A549 (cell line): ENCODE results near the gene ZDBF2. TPM values are rescaled to one million over a fixed set of nuclear protein-coding genes. Genes with fewer than 3 reads are reported as not detected.
"Not testable (repeated sequence)": the region's sequence is repeated elsewhere in the genome, so short reads cannot be mapped to it uniquely, and the experiment has no call there.

Source experiments
- ATAC-seq, 2 experiments: fragments of 200-7000 bp in 1 of 2; fragments of >200 bp in 1 of 2; cut with Nextera tagmentation in 1 of 2; cut with Tn5 transposase in 1 of 2; 3 replicates each; pipeline versions ENCODE4 v1.8.0 to v1.9.1; 2018 to 2020; ENCODE audit warnings: mild to moderate bottlenecking in 1 of 2, moderate library complexity in 1 of 2
- CTCF ChIA-PET: fragments of 300-600 bp; sonication (Branson Sonifier 250); formaldehyde crosslinking; extraction: SDS; loops from one replicate; lab custom pipeline; 2021; ENCODE audit warnings: antibody characterized with exemption, inconsistent platforms; lab: Yijun Ruan, JAX
- POLR2A ChIA-PET: fragments of 350-600 bp; formaldehyde crosslinking; extraction: SDS; loops from one replicate; lab custom pipeline; 2021; ENCODE audit warnings: antibody characterized with exemption, inconsistent platforms; lab: Yijun Ruan, JAX
- DNase-seq, 2 experiments: peaks; one replicate each; pipeline versions ENCODE4 v3.0.0 to v3.0.0-alpha.2; 2011 to 2016; ENCODE audit warnings: low read depth in 1 of 2, low spot score in 1 of 2
- FAIRE-seq: peaks from 2 replicates; lab custom pipeline; 2011; peaks lifted over from hg19 to GRCh38; lab: Jason Lieb, UNC
- H3K27ac ChIP-seq, 2 experiments: fragments of >200 bp; sonication (Bioruptor Twin); formaldehyde crosslinking; 3 replicates each; pipeline ENCODE4 v1.5.1; 2016 to 2017
- H3K4me1 ChIP-seq: fragments of >200 bp; sonication (Bioruptor Twin); formaldehyde crosslinking; 3 replicates; pipeline ENCODE4 v1.6.1; 2016
- H3K4me2 ChIP-seq: fragments of >200 bp; sonication (Bioruptor Twin); formaldehyde crosslinking; 3 replicates; pipeline ENCODE4 v1.6.1; 2016
- H3K4me3 ChIP-seq: fragments of >200 bp; sonication (Bioruptor Twin); formaldehyde crosslinking; 3 replicates; pipeline ENCODE4 v1.5.1; 2016
- H3K9me3 ChIP-seq: fragments of >200 bp; sonication (Bioruptor Twin); formaldehyde crosslinking; 3 replicates; pipeline ENCODE4 v1.6.1; 2016
- CEBPB ChIP-seq, 2 experiments: fragments of >200 bp in 1 of 2; sonication (Bioruptor Twin) in 1 of 2; formaldehyde crosslinking in 1 of 2; IDR thresholded peaks; 2 replicates each; pipeline ENCODE4 v1.6.1; 2012 to 2016
- CHD2 ChIP-seq: fragments of 150-350 bp; IDR thresholded peaks from 2 replicates; pipeline ENCODE4 v1.6.1; 2014; ENCODE audit warnings: low read length; ENCODE audit not compliant: partially characterized antibody
- EP300 ChIP-seq, 2 experiments: fragments of >200 bp; sonication (Bioruptor Twin); formaldehyde crosslinking; IDR thresholded peaks; 2 replicates in 1 of 2; 3 replicates in 1 of 2; pipeline ENCODE4 v1.6.1; 2016 to 2017
- FOSL2 ChIP-seq, 2 experiments: fragments of 450-650 bp in 1 of 2; fragments of >200 bp in 1 of 2; sonication (Bioruptor Twin) in 1 of 2; formaldehyde crosslinking; IDR thresholded peaks; 2 replicates each; pipeline versions ENCODE4 v1.5.0 to v1.6.1; 2016 to 2020; ENCODE audit warnings: mild to moderate bottlenecking in 1 of 2, moderate library complexity in 1 of 2
- FOXS1 ChIP-seq: fragments of 250-450 bp; sonication (Bioruptor Pico); IDR thresholded peaks from 2 replicates; pipeline ENCODE4 v1.5.0; 2020; ENCODE audit warnings: mild to moderate bottlenecking, moderate library complexity
- HEYL ChIP-seq: fragments of 250-450 bp; sonication (Bioruptor Pico); IDR thresholded peaks from 2 replicates; pipeline ENCODE4 v1.8.0; 2021; ENCODE audit warnings: mild to moderate bottlenecking, moderate library complexity
- HOXA7 ChIP-seq: fragments of 250-450 bp; sonication (Bioruptor Pico); IDR thresholded peaks from 2 replicates; pipeline ENCODE4 v1.5.0; 2020; ENCODE audit warnings: mild to moderate bottlenecking, moderate library complexity
- HOXB5 ChIP-seq: fragments of 250-450 bp; sonication (Bioruptor Pico); IDR thresholded peaks from 2 replicates; pipeline ENCODE4 v1.5.0; 2020; ENCODE audit warnings: mild to moderate bottlenecking, moderate library complexity
- JUNB ChIP-seq: fragments of >200 bp; sonication (Bioruptor Twin); formaldehyde crosslinking; IDR thresholded peaks from 2 replicates; pipeline ENCODE4 v1.6.1; 2016
- KDM5A ChIP-seq: fragments of 200-600 bp; sonication (generic); IDR thresholded peaks from 2 replicates; pipeline ENCODE4 v1.6.1; 2016; ENCODE audit warnings: antibody characterized with exemption, mild to moderate bottlenecking
- NFE2L2 ChIP-seq: fragments of 150-350 bp; conservative IDR thresholded peaks from 2 replicates; pipeline ENCODE4 v1.6.1; 2014; ENCODE audit warnings: low read length
- NR3C1 ChIP-seq: fragments of >200 bp; sonication (Bioruptor Twin); formaldehyde crosslinking; IDR thresholded peaks from 3 replicates; pipeline ENCODE4 v1.6.1; 2017
- PHF8 ChIP-seq: fragments of 200-600 bp; sonication (generic); IDR thresholded peaks from 2 replicates; pipeline ENCODE4 v1.6.1; 2016; ENCODE audit warnings: low read depth, mild to moderate bottlenecking, antibody characterized with exemption, moderate library complexity, borderline replicate concordance
- POLR2A ChIP-seq: IDR thresholded peaks from 2 replicates; pipeline ENCODE4 v1.6.1; 2012; ENCODE audit warnings: mild to moderate bottlenecking, low read length
- ZC3H11A ChIP-seq: fragments of 450-650 bp; IDR thresholded peaks from 2 replicates; pipeline ENCODE4 v1.6.1; 2014; ENCODE audit warnings: antibody characterized with exemption, mild to moderate bottlenecking
- WGBS: methylation state at CpG from one replicate; pipeline ENCODE4 v1.1.6; 2017; ENCODE audit errors: missing lambda C conversion rate; 5-methylcytosine and 5-hydroxymethylcytosine counted together
- polyA plus RNA-seq, 4 experiments: library from polyadenylated mRNA; depleted of rRNA in 3 of 4; stranded (reverse); fragments of >200 nt; fragmentation: RNase III in 1 of 4; extraction: RNeasy Plus Mini Kit Qiagen cat#74134 plus additional on column Dnase treatment in 1 of 4; gene quantifications; 2 replicates in 3 of 4; 3 replicates in 1 of 4; pipeline ENCODE4 v1.2.3, GENCODE V29; 2011 to 2017
- small RNA-seq, 6 experiments: library from RNA; depleted of rRNA; stranded (forward); fragments of <200 nt; gene quantifications; one replicate each; pipeline ENCODE3, GENCODE V24; 2012

ZDBF2 gene
- polyA plus RNA-seq, 2 of the 4 experiments (the other 2 are of a cell fraction), result 1.5 to 8.4 TPM

DNA sequence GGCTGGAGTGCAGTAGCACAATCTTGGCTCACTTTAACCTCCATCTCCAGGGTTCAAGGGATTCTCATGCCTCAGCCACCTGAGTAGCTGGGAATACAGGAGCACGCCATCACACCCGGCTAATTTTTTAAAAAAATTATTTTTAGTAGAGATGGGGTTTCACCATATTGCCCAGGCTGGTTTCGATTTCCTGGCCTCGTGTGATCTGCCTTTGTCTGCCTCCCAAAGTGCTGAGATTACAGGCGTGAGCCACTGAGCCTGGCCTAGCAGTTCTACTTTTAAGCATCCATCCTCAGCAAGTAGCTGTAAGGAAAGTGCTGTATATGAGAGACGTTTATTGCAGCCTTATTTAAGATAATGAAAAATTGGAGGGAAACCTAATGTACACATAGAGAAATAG lies 79.7 kb downstream of the ZDBF2 start:
- no peak overlapping the region for H3K4me2 ChIP-seq
- no peak for FAIRE-seq
- no peaks in the 10 kb centered on the region for H3K4me1 ChIP-seq
- POLR2A ChIA-PET, result no interaction called here
- WGBS, result 48% methylated on average over 6 of the region's 6 CpGs
- ATAC-seq, result no peak
- CTCF ChIA-PET, result interaction anchor here (1.2 kb wide), 1 partner anchor 12 kb away, joined by 3 read pairs; no protein-coding TSS in a partner anchor
- no peak for DNase-seq
- TF ChIP-seq CEBPB (IDR thresholded peaks at IDR 0.05), result no peak
- TF ChIP-seq HOXA7, result no peak
- TF ChIP-seq EP300 (IDR thresholded peaks at IDR 0.05), result no peak
- TF ChIP-seq HEYL (CRISPR knock-in tag), result no peak
- no peak for TF ChIP-seq NR3C1
- no peak for TF ChIP-seq NFE2L2
- no peak for TF ChIP-seq JUNB
- no peak for TF ChIP-seq HOXB5
- TF ChIP-seq CHD2, result no peak
- no peak for TF ChIP-seq POLR2A
- no peak for TF ChIP-seq PHF8
- no peak for TF ChIP-seq FOXS1 (CRISPR knock-in tag)
- no peak for TF ChIP-seq FOSL2 (IDR thresholded peaks at IDR 0.05)
- TF ChIP-seq FOSL2 (CRISPR knock-in tag; IDR thresholded peaks at IDR 0.05), result no peak
- no peak overlapping the region for H3K27ac ChIP-seq
- H3K4me3 ChIP-seq, result no peak overlapping the region
- H3K9me3 ChIP-seq, result peaks cover 8% of the 10 kb centered on the region; the same call in 2 of the 3 replicates

DNA sequence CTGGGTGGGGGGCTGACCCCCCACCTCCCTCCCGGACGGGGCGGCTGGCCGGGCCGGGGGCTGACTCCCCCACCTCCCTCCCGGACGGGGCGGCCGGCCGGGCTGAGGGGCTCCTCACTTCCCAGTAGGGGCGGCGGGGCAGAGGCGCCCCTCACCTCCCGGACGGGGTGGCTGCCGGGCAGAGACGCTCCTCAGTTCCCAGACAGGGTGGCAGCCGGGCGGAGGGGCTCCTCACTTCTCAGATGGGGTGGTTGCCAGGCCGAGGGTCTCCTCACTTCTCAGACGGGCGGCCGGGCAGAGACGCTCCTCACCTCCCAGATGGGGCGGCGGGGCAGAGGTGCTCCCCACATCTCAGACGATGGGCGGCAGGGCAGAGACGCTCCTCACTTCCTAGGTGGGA lies 82.4 kb downstream of the ZDBF2 start:
- H3K27ac ChIP-seq, H3K4me3 ChIP-seq, CTCF ChIA-PET, H3K9me3 ChIP-seq, H3K4me1 ChIP-seq, ATAC-seq, FAIRE-seq, H3K4me2 ChIP-seq, DNase-seq, POLR2A ChIA-PET: not testable (repeated sequence)
- 80% methylated on average over 1 of the region's 29 CpGs for WGBS

DNA sequence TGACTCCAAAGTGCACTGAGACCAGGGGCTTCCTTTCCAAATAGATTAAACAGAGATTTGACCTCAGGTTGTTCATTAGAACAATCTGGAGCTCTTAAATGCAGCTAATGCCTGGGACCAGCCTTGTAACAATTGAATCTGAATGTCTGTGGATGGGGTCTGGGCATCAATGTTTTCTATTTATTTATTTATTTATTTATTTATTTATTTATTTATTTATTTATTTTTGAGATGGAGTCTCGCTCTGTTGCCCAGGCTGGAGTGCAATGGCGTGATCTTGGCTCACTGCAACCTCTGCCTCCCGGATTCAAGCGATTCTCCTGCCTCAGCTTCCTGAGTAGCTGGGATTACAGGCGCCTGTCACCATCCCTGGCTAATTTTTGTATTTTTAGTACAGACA lies 86.4 kb downstream of the ZDBF2 start:
- CTCF ChIA-PET, H3K9me3 ChIP-seq, POLR2A ChIA-PET, DNase-seq, H3K4me3 ChIP-seq, ATAC-seq, H3K4me2 ChIP-seq, FAIRE-seq, H3K4me1 ChIP-seq, H3K27ac ChIP-seq: not testable (repeated sequence)
- WGBS, result 33% methylated on average over 5 of the region's 5 CpGs
- TF ChIP-seq ZC3H11A, result peak; percentile 76

DNA sequence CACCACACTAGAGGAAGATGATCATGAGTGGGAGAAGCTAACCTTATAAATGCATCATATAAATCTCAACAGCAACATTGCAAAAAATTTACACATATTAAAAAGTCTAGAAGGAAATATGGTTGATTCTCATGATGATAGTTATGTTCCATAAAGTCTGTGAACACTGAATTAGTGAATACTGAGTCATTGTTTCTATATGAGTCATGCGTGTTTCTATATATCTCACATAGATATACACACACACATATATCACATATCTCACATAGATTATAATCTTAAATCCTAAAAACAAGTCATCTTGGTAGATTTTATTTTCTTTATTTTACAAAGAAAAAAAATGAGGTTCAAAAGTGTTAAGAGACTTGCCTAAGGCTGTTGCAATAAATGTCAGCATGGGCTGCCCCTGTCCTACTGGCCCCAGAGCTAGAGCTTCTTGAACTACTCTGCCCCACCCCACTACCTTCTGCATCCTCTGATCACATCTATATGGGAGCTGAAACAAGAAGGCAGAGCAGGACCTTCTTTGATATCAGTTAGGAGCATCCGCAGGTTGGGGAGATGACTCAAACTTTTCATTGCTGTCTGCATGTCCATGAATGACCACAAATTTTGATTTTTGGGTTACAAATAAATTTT lies 87.1 kb downstream of the ZDBF2 start:
- WGBS, result 73% methylated on average over 2 of the region's 2 CpGs
- Histone ChIP-seq H3K9me3 (0 out of 3 replicates have a peak, but pooled peaks cover 4% of the 10 kb centered on the region), H3K4me3 (no peak overlapping the region), H3K4me2 (no peak overlapping the region), H3K4me1 (no peaks in the 10 kb centered on the region), H3K27ac (no peak overlapping the region)
- TF ChIP-seq KDM5A (no peak), FOSL2 (IDR thresholded peaks at IDR 0.05) (no peak), FOSL2 (CRISPR knock-in tag; IDR thresholded peaks at IDR 0.05) (peak; percentile 60)
- DNase-seq (no peak), ATAC-seq (no peak), FAIRE-seq (no peak)
- CTCF ChIA-PET, result no interaction called here
- POLR2A ChIA-PET, result no interaction called here

Small RNA genes lying within 50 kb of the gene (small RNA-seq; reads per million reads assigned to genes)
- gene HMGN1P6 (0 reads per million in 6 experiments), gene RN7SKP260 (0 reads per million in 6 experiments)

Other genes with a start within 250 kb of the ZDBF2 start
- gene INO80D, start 188.5 kb upstream of the ZDBF2 start, polyA plus RNA-seq (2011; rRNA removed), result 5.0 and 5.7 TPM in 2 replicates
- gene INO80D, start 188.5 kb upstream of the ZDBF2 start, polyA plus RNA-seq (2017; fragmentation: RNase III; extraction: RNeasy Plus Mini Kit Qiagen cat#74134 plus additional on column Dnase treatment), result 1.3 to 1.8 TPM (median 1.4 TPM) in 3 replicates
- gene NDUFS1, start 115.2 kb upstream of the ZDBF2 start, polyA plus RNA-seq (2011; rRNA removed), result 126 and 134 TPM in 2 replicates
- 78.7 to 86.7 TPM (median 82.7 TPM) in 3 replicates for gene NDUFS1, start 115.2 kb upstream of the ZDBF2 start, polyA plus RNA-seq (2017; fragmentation: RNase III; extraction: RNeasy Plus Mini Kit Qiagen cat#74134 plus additional on column Dnase treatment)
- gene EEF1B2, start 114.8 kb upstream of the ZDBF2 start, polyA plus RNA-seq (2011; rRNA removed), result 839 and 1,363 TPM in 2 replicates
- gene EEF1B2, start 114.8 kb upstream of the ZDBF2 start, polyA plus RNA-seq (2017; fragmentation: RNase III; extraction: RNeasy Plus Mini Kit Qiagen cat#74134 plus additional on column Dnase treatment), result 1,005 to 1,061 TPM (median 1,035 TPM) in 3 replicates
- 6.1 and 6.7 TPM in 2 replicates for gene ADAM23, start 168.9 kb downstream of the ZDBF2 start, polyA plus RNA-seq (2011; rRNA removed)
- gene ADAM23, start 168.9 kb downstream of the ZDBF2 start, polyA plus RNA-seq (2017; fragmentation: RNase III; extraction: RNeasy Plus Mini Kit Qiagen cat#74134 plus additional on column Dnase treatment), result 7.8 to 9.3 TPM (median 9.1 TPM) in 3 replicates